A549 (cell line): ENCODE measurements around the gene CFAP65.

ENCODE experiments used
- CEBPB ChIP-seq, 2 experiments: fragments of >200 bp in 1 of 2; sonication (Bioruptor Twin) in 1 of 2; formaldehyde crosslinking in 1 of 2; IDR thresholded peaks; 2 replicates each; pipeline ENCODE4 v1.6.1; 2012 to 2016
- HDAC2 ChIP-seq: fragments of 200-600 bp; sonication (generic); IDR thresholded peaks from 2 replicates; pipeline ENCODE4 v1.6.1; 2016
- MYC ChIP-seq: IDR thresholded peaks from 2 replicates; pipeline ENCODE4 v1.6.1; 2012; ENCODE audit warnings: mild to moderate bottlenecking, inconsistent platforms, low read length, improper control_type of control experiment, borderline replicate concordance
- NFE2L2 ChIP-seq: fragments of 150-350 bp; conservative IDR thresholded peaks from 2 replicates; pipeline ENCODE4 v1.6.1; 2014; ENCODE audit warnings: low read length
- POLR2A ChIP-seq: IDR thresholded peaks from 2 replicates; pipeline ENCODE4 v1.6.1; 2012; ENCODE audit warnings: mild to moderate bottlenecking, low read length
- RAD21 ChIP-seq, 2 experiments: fragments of >200 bp in 1 of 2; sonication (Bioruptor Twin) in 1 of 2; formaldehyde crosslinking in 1 of 2; IDR thresholded peaks in 1 of 2; conservative IDR thresholded peaks in 1 of 2; 2 replicates in 1 of 2; 3 replicates in 1 of 2; pipeline ENCODE4 v1.6.1; 2012 to 2018; ENCODE audit warnings: inconsistent platforms in 1 of 2
- RNF2 ChIP-seq: fragments of 200-600 bp; sonication (generic); IDR thresholded peaks from 2 replicates; pipeline ENCODE4 v1.6.1; 2016; ENCODE audit warnings: low read depth, mild to moderate bottlenecking, antibody characterized with exemption, moderate library complexity, borderline replicate concordance
- SMC3 ChIP-seq: fragments of >200 bp; sonication (Bioruptor Twin); formaldehyde crosslinking; IDR thresholded peaks from 3 replicates; pipeline ENCODE4 v1.6.1; 2018; ENCODE audit warnings: inconsistent platforms
- ZSCAN20 ChIP-seq: fragments of 250-450 bp; sonication (Bioruptor Pico); IDR thresholded peaks from 2 replicates; pipeline ENCODE4 v1.8.0; 2022; ENCODE audit warnings: mild to moderate bottlenecking, moderate library complexity
- TF ChIP-seq, protein P1 (sequence below): fragments of >200 bp; sonication (Bioruptor Twin); formaldehyde crosslinking; IDR thresholded peaks from 3 replicates; pipeline ENCODE4 v1.5.1; 2016
- TF ChIP-seq, protein P2 (sequence below): IDR thresholded peaks from 2 replicates; pipeline ENCODE4 v1.6.1; 2012
- TF ChIP-seq, protein P3 (sequence below): fragments of 250-450 bp; sonication (Bioruptor Pico); IDR thresholded peaks from 2 replicates; pipeline ENCODE4 v1.5.0; 2021; ENCODE audit warnings: mild to moderate bottlenecking, moderate library complexity, borderline replicate concordance

DNA sequence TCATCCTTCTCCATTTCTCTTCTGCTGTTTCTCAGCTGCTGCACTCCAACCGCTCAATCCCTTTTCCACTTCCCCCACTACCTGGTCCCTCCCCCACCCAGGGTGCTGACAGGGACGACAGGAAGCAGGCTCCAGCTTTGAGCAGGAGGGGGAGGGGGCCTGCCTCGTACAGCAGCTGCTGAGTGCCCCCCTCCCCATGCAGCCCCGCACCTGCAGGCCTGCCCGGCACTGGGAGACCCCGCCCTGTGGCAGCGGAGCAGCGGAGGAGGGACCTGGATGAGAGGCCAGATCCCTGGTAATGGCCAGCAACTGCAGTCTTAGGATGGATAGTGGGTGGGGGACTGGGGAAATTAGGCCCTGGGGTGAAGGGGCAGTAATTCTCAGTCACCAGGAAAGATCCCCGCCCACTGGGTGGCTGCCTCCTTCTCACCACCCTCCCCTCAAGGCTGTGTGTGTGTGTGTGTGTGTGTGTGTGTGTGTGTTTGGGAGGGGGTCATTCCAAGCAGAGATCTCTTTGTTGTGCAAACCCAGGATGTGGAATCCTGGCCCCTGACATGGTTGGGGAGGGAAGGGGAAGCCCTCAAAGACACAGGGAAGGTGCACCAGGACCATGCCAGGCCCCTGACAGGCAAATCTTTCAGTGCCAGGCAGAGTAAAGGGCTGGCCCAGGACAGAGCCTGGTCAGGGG, 41.3 kb downstream of the CFAP65 start:
- TF ChIP-seq ZSCAN20 (CRISPR knock-in tag) (no peak), RAD21 (conservative IDR thresholded peaks at IDR 0.05 in 1 of 2, IDR thresholded peaks at IDR 0.05 in 1 of 2) (no peak), POLR2A (no peak), SMC3 (no peak), NFE2L2 (no peak), CEBPB (IDR thresholded peaks at IDR 0.05) (no peak), MYC (no peak), RNF2 (no peak), HDAC2 (no peak)
- TF ChIP-seq, protein P1, sequence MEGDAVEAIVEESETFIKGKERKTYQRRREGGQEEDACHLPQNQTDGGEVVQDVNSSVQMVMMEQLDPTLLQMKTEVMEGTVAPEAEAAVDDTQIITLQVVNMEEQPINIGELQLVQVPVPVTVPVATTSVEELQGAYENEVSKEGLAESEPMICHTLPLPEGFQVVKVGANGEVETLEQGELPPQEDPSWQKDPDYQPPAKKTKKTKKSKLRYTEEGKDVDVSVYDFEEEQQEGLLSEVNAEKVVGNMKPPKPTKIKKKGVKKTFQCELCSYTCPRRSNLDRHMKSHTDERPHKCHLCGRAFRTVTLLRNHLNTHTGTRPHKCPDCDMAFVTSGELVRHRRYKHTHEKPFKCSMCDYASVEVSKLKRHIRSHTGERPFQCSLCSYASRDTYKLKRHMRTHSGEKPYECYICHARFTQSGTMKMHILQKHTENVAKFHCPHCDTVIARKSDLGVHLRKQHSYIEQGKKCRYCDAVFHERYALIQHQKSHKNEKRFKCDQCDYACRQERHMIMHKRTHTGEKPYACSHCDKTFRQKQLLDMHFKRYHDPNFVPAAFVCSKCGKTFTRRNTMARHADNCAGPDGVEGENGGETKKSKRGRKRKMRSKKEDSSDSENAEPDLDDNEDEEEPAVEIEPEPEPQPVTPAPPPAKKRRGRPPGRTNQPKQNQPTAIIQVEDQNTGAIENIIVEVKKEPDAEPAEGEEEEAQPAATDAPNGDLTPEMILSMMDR: no peak
- TF ChIP-seq, protein P2, sequence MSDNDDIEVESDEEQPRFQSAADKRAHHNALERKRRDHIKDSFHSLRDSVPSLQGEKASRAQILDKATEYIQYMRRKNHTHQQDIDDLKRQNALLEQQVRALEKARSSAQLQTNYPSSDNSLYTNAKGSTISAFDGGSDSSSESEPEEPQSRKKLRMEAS: no peak
- TF ChIP-seq, protein P3, sequence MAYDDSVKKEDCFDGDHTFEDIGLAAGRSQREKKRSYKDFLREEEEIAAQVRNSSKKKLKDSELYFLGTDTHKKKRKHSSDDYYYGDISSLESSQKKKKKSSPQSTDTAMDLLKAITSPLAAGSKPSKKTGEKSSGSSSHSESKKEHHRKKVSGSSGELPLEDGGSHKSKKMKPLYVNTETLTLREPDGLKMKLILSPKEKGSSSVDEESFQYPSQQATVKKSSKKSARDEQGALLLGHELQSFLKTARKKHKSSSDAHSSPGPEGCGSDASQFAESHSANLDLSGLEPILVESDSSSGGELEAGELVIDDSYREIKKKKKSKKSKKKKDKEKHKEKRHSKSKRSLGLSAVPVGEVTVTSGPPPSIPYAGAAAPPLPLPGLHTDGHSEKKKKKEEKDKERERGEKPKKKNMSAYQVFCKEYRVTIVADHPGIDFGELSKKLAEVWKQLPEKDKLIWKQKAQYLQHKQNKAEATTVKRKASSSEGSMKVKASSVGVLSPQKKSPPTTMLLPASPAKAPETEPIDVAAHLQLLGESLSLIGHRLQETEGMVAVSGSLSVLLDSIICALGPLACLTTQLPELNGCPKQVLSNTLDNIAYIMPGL (CRISPR knock-in tag): no peak
